CD4-positive, CD25-positive, alpha-beta regulatory T cell (primary cell): Measurements from ENCODE around the gene IL4R. TPM values are rescaled to one million over a fixed set of nuclear protein-coding genes. Genes with fewer than 3 reads are reported as not detected.

Experiments
- ATAC-seq, 2 donors: fragments of 150-1000 bp; cut with Tn5 transposase; one replicate each; pipeline ENCODE4 v1.10.0; 2021; ENCODE audit warnings: low read depth in 2 of 2, moderate number of reproducible peaks in 2 of 2, moderate library complexity in 1 of 2
- DNase-seq, 3 donors: peaks; one replicate each; pipeline versions ENCODE4 v3.0.0 to v3.0.0-alpha.2; 2012 to 2022; ENCODE audit warnings: mixed read lengths in 1 of 3
- H3K27ac ChIP-seq: one replicate; pipeline ENCODE4 v1.7.0; 2013; ENCODE audit warnings: mild to moderate bottlenecking, low read length; ENCODE audit not compliant: insufficient read depth, poor library complexity, severe bottlenecking
- H3K27me3 ChIP-seq: one replicate; pipeline ENCODE4 v1.7.0; 2013; ENCODE audit warnings: low read length; ENCODE audit not compliant: control insufficient read depth, insufficient read depth
- H3K36me3 ChIP-seq: one replicate; pipeline ENCODE4 v1.7.0; 2013; ENCODE audit warnings: mild to moderate bottlenecking, low read length, moderate library complexity; ENCODE audit not compliant: control insufficient read depth, insufficient read depth
- H3K4me1 ChIP-seq: 2 replicates; pipeline ENCODE4 v1.7.0; 2013; ENCODE audit warnings: mild to moderate bottlenecking, low read length; ENCODE audit not compliant: insufficient read depth, control insufficient read depth, poor library complexity, severe bottlenecking
- H3K4me3 ChIP-seq: one replicate; pipeline ENCODE4 v1.7.0; 2013; ENCODE audit warnings: low read depth, mild to moderate bottlenecking, low read length, moderate library complexity
- H3K9me3 ChIP-seq, 2 experiments: 1 replicate in 1 of 2; 2 replicates in 1 of 2; pipeline ENCODE4 v1.7.0; 2013; ENCODE audit warnings: low read length in 2 of 2, mild to moderate bottlenecking in 1 of 2, moderate library complexity in 1 of 2; ENCODE audit not compliant: control insufficient read depth in 2 of 2
- H3K27ac Mint-ChIP-seq, 3 donors: one replicate each; pipeline ENCODE4 v1.8.0; 2020 to 2022; ENCODE audit warnings: mild to moderate bottlenecking in 3 of 3, mixed read lengths in 3 of 3, moderate library complexity in 2 of 3
- H3K27me3 Mint-ChIP-seq: one replicate; pipeline ENCODE4 v1.8.0; 2022; ENCODE audit warnings: mild to moderate bottlenecking, mixed read lengths
- H3K36me3 Mint-ChIP-seq: one replicate; pipeline ENCODE4 v1.8.0; 2020; ENCODE audit warnings: mixed read lengths
- H3K4me1 Mint-ChIP-seq, 4 donors: one replicate each; pipeline ENCODE4 v1.8.0; 2020 to 2022; ENCODE audit warnings: mixed read lengths in 4 of 4, mild to moderate bottlenecking in 1 of 4
- H3K4me3 Mint-ChIP-seq, 4 donors: one replicate each; pipeline ENCODE4 v1.8.0; 2020 to 2022; ENCODE audit warnings: mild to moderate bottlenecking in 4 of 4, mixed read lengths in 4 of 4, moderate library complexity in 3 of 4
- H3K9me3 Mint-ChIP-seq, 7 donors: one replicate each; pipeline ENCODE4 v1.8.0; 2020 to 2022; ENCODE audit warnings: mixed read lengths in 7 of 7, mild to moderate bottlenecking in 3 of 7, moderate library complexity in 2 of 7
- polyA plus RNA-seq, 4 donors: library from polyadenylated mRNA; unstranded; fragments of 300-500 nt; fragmentation: Illumina TruSeq; gene quantifications; one replicate each; pipeline ENCODE4 v1.2.3, GENCODE V29; 2021
- total RNA-seq: library from RNA; stranded (reverse); gene quantifications from one replicate; pipeline ENCODE4 v1.2.3, GENCODE V29; 2022

Gene IL4R
- total and polyA plus RNA-seq, 5 donors from 2014 or later: 21.2 to 160 (median 27.4) TPM

GRCh38 chr16:27317738-27318391 lies 4.1 kb downstream of the IL4R start:
- Mint-ChIP-seq H3K4me1 (peaks cover 21 to 88% (median 66%) of the 10 kb centered on the region in 4 donors), H3K27me3 (no peaks in the 10 kb centered on the region), H3K4me3 (peak overlapping the region; percentile 85 to 99 (median 95)), H3K36me3 (peaks cover 10% of the 10 kb centered on the region), H3K9me3 (no peaks in the 10 kb centered on the region), H3K27ac (peak overlapping the region; percentile 91 to 100 (median 97))
- Histone ChIP-seq H3K27me3 (no peaks in the 10 kb centered on the region), H3K4me1 (peaks cover 71% of the 10 kb centered on the region), H3K27ac (peak overlapping the region; percentile 94), H3K4me3 (peak overlapping the region; percentile 91), H3K9me3 (no peaks in the 10 kb centered on the region), H3K36me3 (peaks cover 3% of the 10 kb centered on the region)
- ATAC-seq (peak; percentile 0), DNase-seq (peak in 2 of 3 donors; percentile 18 to 22)

DNA sequence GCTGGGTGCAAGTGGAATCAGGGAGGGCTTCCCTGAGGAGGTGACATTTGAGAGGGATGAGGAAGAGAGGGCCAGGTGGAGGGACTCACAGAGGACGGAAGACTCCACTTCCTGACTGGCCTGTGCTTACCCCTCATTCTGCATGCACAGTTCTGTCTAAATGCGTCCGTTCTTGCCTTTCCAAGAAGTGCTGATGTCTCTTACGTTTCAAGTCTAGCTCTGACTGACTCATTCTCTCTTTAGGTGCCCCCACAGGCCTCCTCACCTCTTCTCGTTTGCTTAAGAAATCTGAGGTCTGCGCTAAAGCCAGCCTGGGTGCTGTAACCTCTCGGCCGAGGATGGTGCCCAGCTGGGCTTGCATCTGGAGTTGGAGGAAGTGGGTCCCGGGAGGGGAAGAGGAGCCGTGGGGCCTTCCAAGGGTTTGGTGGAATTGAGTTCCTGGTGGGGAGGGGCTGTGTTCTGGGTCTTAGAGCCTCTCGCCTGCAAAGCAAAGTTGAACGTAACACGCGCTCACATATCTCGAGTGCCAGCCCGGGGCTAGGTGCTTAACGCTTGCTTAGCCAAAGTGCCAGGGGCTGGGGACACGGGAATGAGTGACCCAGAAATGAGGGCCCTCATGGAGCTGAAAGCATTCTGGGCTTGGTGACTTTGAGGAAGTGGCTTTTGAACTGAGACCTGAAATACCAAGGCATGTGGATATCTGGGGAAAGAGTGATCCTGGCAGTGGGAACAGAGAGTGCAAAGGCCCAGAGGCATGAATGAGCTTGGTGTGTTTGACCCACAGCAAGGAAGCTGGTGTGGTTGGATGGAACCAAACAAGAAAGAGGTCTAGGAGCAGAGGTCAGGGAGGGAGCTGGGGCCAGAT lies 4.8 kb downstream of the IL4R start:
- H3K4me3 Mint-ChIP-seq: peak overlapping the region; percentile 85 to 99 (median 95)
- DNase-seq (peak; percentile 33 to 94 (median 46)), ATAC-seq (peak; percentile 86 to 87)
- H3K4me1 ChIP-seq: peaks cover 71% of the 10 kb centered on the region
- peak overlapping the region; percentile 91 for H3K4me3 ChIP-seq
- H3K27ac ChIP-seq: peak overlapping the region; percentile 94
- peak overlapping the region; percentile 91 to 100 (median 97) for H3K27ac Mint-ChIP-seq
- no peaks in the 10 kb centered on the region for H3K27me3 Mint-ChIP-seq
- peaks cover 21 to 90% (median 69%) of the 10 kb centered on the region in 4 donors for H3K4me1 Mint-ChIP-seq
- H3K36me3 Mint-ChIP-seq: peaks cover 10% of the 10 kb centered on the region
- H3K27me3 ChIP-seq: no peaks in the 10 kb centered on the region
- peaks cover 3% of the 10 kb centered on the region for H3K36me3 ChIP-seq
- H3K9me3 Mint-ChIP-seq: no peaks in the 10 kb centered on the region
- H3K9me3 ChIP-seq: no peaks in the 10 kb centered on the region

DNA sequence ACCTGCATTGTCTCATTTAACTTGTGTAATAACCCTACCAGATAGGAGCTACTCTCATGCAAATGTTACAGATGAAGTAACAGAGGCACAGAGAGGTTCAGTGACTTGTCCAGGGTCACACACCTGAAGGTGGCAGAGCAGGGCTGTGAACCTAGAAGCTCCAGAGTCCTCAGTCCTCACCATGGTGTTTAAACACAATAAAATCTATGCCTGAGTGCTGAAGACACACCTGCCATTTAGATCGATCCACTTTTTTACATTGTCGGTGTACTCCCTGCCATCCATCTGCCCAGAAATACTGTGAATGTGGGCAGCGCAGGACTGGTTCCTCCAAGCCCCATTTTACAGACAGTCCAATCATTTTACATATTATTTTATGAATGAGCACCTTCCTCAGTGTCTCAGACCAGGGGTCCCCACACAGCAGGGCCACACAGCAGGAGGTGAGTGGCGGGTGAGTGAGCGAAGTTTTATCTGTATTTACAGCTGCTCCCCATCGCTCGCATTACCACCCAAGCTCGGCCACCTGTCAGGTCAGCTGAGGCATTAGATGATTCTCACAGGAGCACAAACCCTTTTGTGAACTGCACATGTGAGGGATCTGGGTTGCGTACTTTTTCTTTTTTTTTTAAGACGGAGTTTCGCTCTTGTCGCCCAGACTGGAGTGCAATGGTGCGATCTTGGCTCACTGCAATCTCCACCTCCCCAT lies 5.6 kb downstream of the IL4R start:
- peak in 2 of 3 donors; percentile 12 to 47 for DNase-seq
- peaks cover 75% of the 10 kb centered on the region for H3K4me1 ChIP-seq

GRCh38 chr16:27320261-27321012 lies 6.7 kb downstream of the IL4R start:
- no peaks in the 10 kb centered on the region for H3K27me3 Mint-ChIP-seq
- H3K4me1 Mint-ChIP-seq: peaks cover 21 to 98% (median 71%) of the 10 kb centered on the region in 4 donors
- H3K9me3 Mint-ChIP-seq: no peaks in the 10 kb centered on the region
- H3K4me1 ChIP-seq: peaks cover 66% of the 10 kb centered on the region
- ATAC-seq (no peak), DNase-seq (no peak)
- H3K4me3 ChIP-seq: no peak overlapping the region
- peak overlapping the region; percentile 63 to 91 (median 84) for H3K27ac Mint-ChIP-seq
- peaks cover 10% of the 10 kb centered on the region for H3K36me3 Mint-ChIP-seq
- no peaks in the 10 kb centered on the region for H3K9me3 ChIP-seq
- H3K27me3 ChIP-seq: no peaks in the 10 kb centered on the region
- peaks cover 3% of the 10 kb centered on the region for H3K36me3 ChIP-seq
- H3K4me3 Mint-ChIP-seq: peak overlapping the region; percentile 42 to 99 (median 57)
- H3K27ac ChIP-seq: peak overlapping the region; percentile 34

More for the DNA sequence above, 5.6 kb downstream of the IL4R start:
- Mint-ChIP-seq H3K27me3 (no peaks in the 10 kb centered on the region), H3K4me1 (peaks cover 21 to 95% (median 72%) of the 10 kb centered on the region in 4 donors), H3K27ac (peak overlapping the region; percentile 91 to 100 (median 97)), H3K9me3 (no peaks in the 10 kb centered on the region), H3K36me3 (peaks cover 10% of the 10 kb centered on the region), H3K4me3 (peak overlapping the region; percentile 85 to 99 (median 95))
- peak overlapping the region; percentile 91 for H3K4me3 ChIP-seq
- H3K36me3 ChIP-seq: peaks cover 3% of the 10 kb centered on the region
- peak overlapping the region; percentile 94 for H3K27ac ChIP-seq
- no peak for ATAC-seq
- no peaks in the 10 kb centered on the region for H3K9me3 ChIP-seq
- no peaks in the 10 kb centered on the region for H3K27me3 ChIP-seq

GRCh38 chr16:27321013-27321915 lies 7.5 kb downstream of the IL4R start:
- H3K27ac ChIP-seq: peak overlapping the region; percentile 45
- no peaks in the 10 kb centered on the region for H3K27me3 ChIP-seq
- Mint-ChIP-seq H3K27me3 (no peaks in the 10 kb centered on the region), H3K36me3 (peaks cover 14% of the 10 kb centered on the region), H3K27ac (peak overlapping the region; percentile 63 to 88 (median 79)), H3K4me1 (peaks cover 26 to 97% (median 71%) of the 10 kb centered on the region in 4 donors), H3K4me3 (peak overlapping the region in 3 of 4 donors; percentile 3 to 56 (median 43)), H3K9me3 (no peaks in the 10 kb centered on the region)
- no peaks in the 10 kb centered on the region for H3K9me3 ChIP-seq
- no peak for ATAC-seq
- H3K4me1 ChIP-seq: peaks cover 66% of the 10 kb centered on the region
- H3K4me3 ChIP-seq: peak overlapping the region; percentile 13
- no peak for DNase-seq
- peaks cover 3% of the 10 kb centered on the region for H3K36me3 ChIP-seq

- no peak overlapping the region for H3K27ac ChIP-seq
- Mint-ChIP-seq H3K36me3 (peaks cover 14% of the 10 kb centered on the region), H3K4me1 (peaks cover 34 to 94% (median 66%) of the 10 kb centered on the region in 4 donors)
Measured at GRCh38 chr16:27322858-27323780, 9.3 kb downstream of the IL4R start.

More at GRCh38 chr16:27322858-27323780, 9.3 kb downstream of the IL4R start:
- Mint-ChIP-seq H3K27ac (peak overlapping the region; percentile 74 to 89 (median 88)), H3K27me3 (no peaks in the 10 kb centered on the region), H3K4me3 (peak overlapping the region in 3 of 4 donors; percentile 10 to 67 (median 46)), H3K9me3 (no peaks in the 10 kb centered on the region)
- ATAC-seq (no peak), DNase-seq (no peak)
- Histone ChIP-seq H3K27me3 (no peaks in the 10 kb centered on the region), H3K9me3 (no peaks in the 10 kb centered on the region), H3K4me3 (peak overlapping the region; percentile 13), H3K36me3 (peaks cover 3% of the 10 kb centered on the region), H3K4me1 (peaks cover 63% of the 10 kb centered on the region)
